ENCODE measurements around the gene RELT. TPM values are rescaled to one million over a fixed set of nuclear protein-coding genes. Genes with fewer than 3 reads are reported as not detected.

RELT gene
- total and polyA plus RNA-seq, 2 of the 13 experiments (the other 11 are each of a cell fraction or from before 2014, with no cell fraction given) = 2.5 to 4.7 TPM

GRCh38 chr11:73326929-73327811, 49.0 kb upstream of the RELT start (continued):
- peak; percentile 57 for TF ChIP-seq ZNF687 (CRISPR knock-in tag; IDR thresholded peaks at IDR 0.05)
- TF ChIP-seq TRAFD1 (CRISPR knock-in tag; IDR thresholded peaks at IDR 0.05; ENCODE audit: borderline replicate concordance) = no peak
- no peak for TF ChIP-seq GPN1 (CRISPR knock-in tag; IDR thresholded peaks at IDR 0.05; ENCODE audit: borderline replicate concordance)

- Histone ChIP-seq H3K79me2 (ENCODE audit: insufficient read depth, low read length) (peaks cover 33% of the 10 kb centered on the region), H4K20me1 (ENCODE audit: insufficient read depth, low read length) (no peaks in the 10 kb centered on the region), H2AFZ (ENCODE audit: low read length) (no peak overlapping the region), H3K4me1 (ENCODE audit: insufficient read depth, low read length) (peaks cover 96% of the 10 kb centered on the region), H3K27me3 (ENCODE audit: control insufficient read depth in 1 of 2, insufficient read depth in 2 of 2, low read length in 2 of 2) (no peaks in the 10 kb centered on the region), H3K4me2 (ENCODE audit: low read depth, low read length) (peak overlapping the region; percentile 23; the same call in 1 of the 2 replicates), H3K36me3 (replicated peaks in 1 of 2; ENCODE audit: control insufficient read depth in 1 of 2, insufficient read depth in 2 of 2, low read length in 2 of 2) (peaks cover 5 to 12% of the 10 kb centered on the region in 2 experiments; a peak in 2 of 5 replicates), H3K9ac (ENCODE audit: insufficient read depth, low read depth, low read length) (no peak overlapping the region), H3K9me3 (ENCODE audit: low read length) (no peaks in the 10 kb centered on the region), H3K27ac (ENCODE audit: extremely low read length, insufficient read depth, low read length) (peak overlapping the region; percentile 42), H3K4me3 (replicated peaks in 1 of 3; ENCODE audit: insufficient read depth in 1 of 3, low read depth in 2 of 3, low read length in 3 of 3) (no peak overlapping the region)
- intact Hi-C loops (cut with micrococcal nuclease; ENCODE audit: unreplicated experiment) (no loop called here), in situ Hi-C loops (cut with HindIII; ENCODE audit: extremely low pct_ligation_motif_present, low pct_unique_long_range_greater_than_20kb) (no loop called here)
- BruUV-seq (replicated peaks) = no TSS peak
- no peak for DNase-seq (ENCODE audit: low spot score)
- FAIRE-seq = no peak
- 87% methylated on average over 4 of the region's 4 CpGs for WGBS (ENCODE audit: low lambda C conversion rate)
- POLR2A ChIA-PET = interaction anchor here (6.3 to 10.1 kb wide), 2 partner anchors 14 to 20 kb away, joined by 35 to 205 read pairs; partner anchors contain the start of gene ARHGEF17
- ATAC-seq = no peak
- CTCF ChIA-PET (ENCODE audit: low intra/inter-chr PET ratio, low total read pairs) = no interaction called here
- no peak for TF ChIP-seq KLF15 (CRISPR knock-in tag; IDR thresholded peaks at IDR 0.05; ENCODE audit: borderline replicate concordance)
- no peak for TF ChIP-seq ATF7 (IDR thresholded peaks at IDR 0.05)
- TF ChIP-seq ATF7 (CRISPR knock-in tag; IDR thresholded peaks at IDR 0.05) = no peak
- no peak for TF ChIP-seq GATAD2A (CRISPR knock-in tag; IDR thresholded peaks at IDR 0.05)
- TF ChIP-seq RAD21 (CRISPR knock-in tag; IDR thresholded peaks at IDR 0.05) = no peak
- no peak for TF ChIP-seq XBP1 (CRISPR knock-in tag; IDR thresholded peaks at IDR 0.05)
- TF ChIP-seq HNF4A (CRISPR knock-in tag; IDR thresholded peaks at IDR 0.05) = no peak
- no peak for TF ChIP-seq ZBTB3 (CRISPR knock-in tag; IDR thresholded peaks at IDR 0.05; ENCODE audit: borderline replicate concordance, low read depth)
- TF ChIP-seq ZNF260 (CRISPR knock-in tag; IDR thresholded peaks at IDR 0.05; ENCODE audit: borderline replicate concordance, low read depth) = no peak
- no peak for TF ChIP-seq MTERF4 (CRISPR knock-in tag; IDR thresholded peaks at IDR 0.05)
- peak; percentile 90 for TF ChIP-seq ZNF629 (CRISPR knock-in tag; conservative IDR thresholded peaks at IDR 0.05)
- 0 out of 2 replicates have a peak, but pooled peaks have one; percentile 26 for TF ChIP-seq ZMYM3 (CRISPR knock-in tag; IDR thresholded peaks at IDR 0.05)
These were observed 48.3 kb upstream of the RELT start for GRCh38 chr11:73327812-73328364.
